HG03520 (cell line): ENCODE data around the gene KCNMA1.
"Not testable (repeated sequence)": the region's sequence is repeated elsewhere in the genome, so short reads cannot be mapped to it uniquely, and the experiment has no call there.

Experiments used
- ATAC-seq: cut with Tn5 transposase; IDR thresholded peaks from one replicate; pipeline ENCODE4 v1.9.1; 2021; ENCODE audit warnings: mild to moderate bottlenecking, moderate library complexity; ENCODE audit not compliant: unreplicated experiment

KCNMA1 gene

GRCh38 chr10:77588886-77589285, 48.7 kb downstream of the KCNMA1 start:
- no peak for ATAC-seq

- ATAC-seq: no peak
Observed at GRCh38 chr10:77587416-77587790, 50.2 kb downstream of the KCNMA1 start.

- ATAC-seq: no peak
Observed at GRCh38 chr10:77586719-77587415, 50.7 kb downstream of the KCNMA1 start.

GRCh38 chr10:77584938-77585337, 52.7 kb downstream of the KCNMA1 start:
- ATAC-seq: no peak

- ATAC-seq: no peak
Observed at GRCh38 chr10:77583527-77583926, 54.1 kb downstream of the KCNMA1 start.

GRCh38 chr10:77582710-77583115, 54.9 kb downstream of the KCNMA1 start:
- ATAC-seq: no peak

- no peak for ATAC-seq
Observed at GRCh38 chr10:77581738-77582137, 55.9 kb downstream of the KCNMA1 start.

- ATAC-seq: no peak
Observed at GRCh38 chr10:77580482-77580881, 57.1 kb downstream of the KCNMA1 start.

- no peak for ATAC-seq
Observed at GRCh38 chr10:77578583-77579227, 58.9 kb downstream of the KCNMA1 start.

- no peak for ATAC-seq
Observed at GRCh38 chr10:77577666-77578229, 59.9 kb downstream of the KCNMA1 start.

GRCh38 chr10:77576444-77577032, 61.1 kb downstream of the KCNMA1 start:
- ATAC-seq: no peak

- ATAC-seq: no peak
Observed at GRCh38 chr10:77576007-77576367, 61.6 kb downstream of the KCNMA1 start.

GRCh38 chr10:77575271-77576006, 62.2 kb downstream of the KCNMA1 start:
- no peak for ATAC-seq

GRCh38 chr10:77574438-77574837, 63.2 kb downstream of the KCNMA1 start:
- ATAC-seq: no peak

GRCh38 chr10:77572520-77572919, 65.1 kb downstream of the KCNMA1 start:
- not testable (repeated sequence) for ATAC-seq

- no peak for ATAC-seq
Observed at GRCh38 chr10:77571490-77571889, 66.1 kb downstream of the KCNMA1 start.

- ATAC-seq: no peak
Observed at GRCh38 chr10:77566914-77567566, 70.6 kb downstream of the KCNMA1 start.

- no peak for ATAC-seq
Observed at GRCh38 chr10:77566236-77566635, 71.4 kb downstream of the KCNMA1 start.

- ATAC-seq: no peak
Observed at GRCh38 chr10:77565590-77566023, 72.0 kb downstream of the KCNMA1 start.

GRCh38 chr10:77564731-77565589, 72.6 kb downstream of the KCNMA1 start:
- no peak for ATAC-seq
